ENCODE data around the gene FGD5. TPM values are rescaled to one million over a fixed set of nuclear protein-coding genes. Genes with fewer than 3 reads are reported as not detected.

FGD5 gene
- total and polyA plus RNA-seq, 9 of the 15 experiments (the other 6 are each of a cell fraction or from before 2014, with no cell fraction given), result 0.18 TPM; not detected in 8

- TF ChIP-seq NEUROD1 (IDR thresholded peaks at IDR 0.05; ENCODE audit: borderline replicate concordance, low read depth, low read length, partially characterized antibody), result peak; percentile 27
- 0 out of 2 replicates have a peak, but pooled peaks have one; percentile 43 for TF ChIP-seq ZKSCAN1 (IDR thresholded peaks at IDR 0.05; ENCODE audit: low read depth, low read length)
- TF ChIP-seq NFATC3 (IDR thresholded peaks at IDR 0.05), result no peak
- peak; percentile 40; the same call in 1 of the 2 replicates for TF ChIP-seq JUND (IDR thresholded peaks at IDR 0.05; ENCODE audit: borderline replicate concordance, low read depth, low read length)
- TF ChIP-seq JUND (tag; IDR thresholded peaks at IDR 0.05; ENCODE audit: borderline replicate concordance, low read depth, low read length), result no peak
- no peak for TF ChIP-seq ARNT (IDR thresholded peaks at IDR 0.05)
- TF ChIP-seq THAP7 (CRISPR knock-in tag; IDR thresholded peaks at IDR 0.05), result no peak
- no peak for TF ChIP-seq ZNF785 (CRISPR knock-in tag; IDR thresholded peaks at IDR 0.05)
- 0 out of 2 replicates have a peak, but pooled peaks have one; percentile 33 for TF ChIP-seq BHLHE40 (IDR thresholded peaks at IDR 0.05; ENCODE audit: low read length)
- TF ChIP-seq CREM (IDR thresholded peaks at IDR 0.05; ENCODE audit: low read depth), result peak; percentile 26
- peak; percentile 96 for TF ChIP-seq SMC3 (conservative IDR thresholded peaks at IDR 0.05; ENCODE audit: insufficient read depth, low read depth, low read length)
- peak; percentile 80 for TF ChIP-seq REST (IDR thresholded peaks at IDR 0.05; ENCODE audit: borderline replicate concordance)
- TF ChIP-seq REST (CRISPR knock-in tag; IDR thresholded peaks at IDR 0.05; ENCODE audit: low read depth), result no peak
Observed at GRCh38 chr3:14791343-14791945, 27.3 kb upstream of the FGD5 start (continued).

Measured in K562 (cell line).